GM12891 (cell line): ENCODE measurements around the gene SERPINH1.

Experiments
- POLR2A ChIP-seq: IDR thresholded peaks from 2 replicates; pipeline ENCODE4 v1.6.1; 2011; ENCODE audit warnings: low read depth, low read length, control low read depth
- POLR2AphosphoS5 ChIP-seq: IDR thresholded peaks from 2 replicates; pipeline ENCODE4 v1.6.1; 2011; ENCODE audit warnings: low read depth, low read length, control low read depth
- POU2F2 ChIP-seq: IDR thresholded peaks from 2 replicates; pipeline ENCODE4 v1.6.1; 2011; ENCODE audit warnings: low read depth, mild to moderate bottlenecking, control low read depth, low read length, moderate library complexity
- SPI1 ChIP-seq: IDR thresholded peaks from 2 replicates; pipeline ENCODE4 v1.6.1; 2011; ENCODE audit warnings: low read depth, low read length, control low read depth
- TAF1 ChIP-seq: IDR thresholded peaks from 2 replicates; pipeline ENCODE4 v1.6.1; 2011; ENCODE audit warnings: low read depth, low read length, control low read depth

DNA sequence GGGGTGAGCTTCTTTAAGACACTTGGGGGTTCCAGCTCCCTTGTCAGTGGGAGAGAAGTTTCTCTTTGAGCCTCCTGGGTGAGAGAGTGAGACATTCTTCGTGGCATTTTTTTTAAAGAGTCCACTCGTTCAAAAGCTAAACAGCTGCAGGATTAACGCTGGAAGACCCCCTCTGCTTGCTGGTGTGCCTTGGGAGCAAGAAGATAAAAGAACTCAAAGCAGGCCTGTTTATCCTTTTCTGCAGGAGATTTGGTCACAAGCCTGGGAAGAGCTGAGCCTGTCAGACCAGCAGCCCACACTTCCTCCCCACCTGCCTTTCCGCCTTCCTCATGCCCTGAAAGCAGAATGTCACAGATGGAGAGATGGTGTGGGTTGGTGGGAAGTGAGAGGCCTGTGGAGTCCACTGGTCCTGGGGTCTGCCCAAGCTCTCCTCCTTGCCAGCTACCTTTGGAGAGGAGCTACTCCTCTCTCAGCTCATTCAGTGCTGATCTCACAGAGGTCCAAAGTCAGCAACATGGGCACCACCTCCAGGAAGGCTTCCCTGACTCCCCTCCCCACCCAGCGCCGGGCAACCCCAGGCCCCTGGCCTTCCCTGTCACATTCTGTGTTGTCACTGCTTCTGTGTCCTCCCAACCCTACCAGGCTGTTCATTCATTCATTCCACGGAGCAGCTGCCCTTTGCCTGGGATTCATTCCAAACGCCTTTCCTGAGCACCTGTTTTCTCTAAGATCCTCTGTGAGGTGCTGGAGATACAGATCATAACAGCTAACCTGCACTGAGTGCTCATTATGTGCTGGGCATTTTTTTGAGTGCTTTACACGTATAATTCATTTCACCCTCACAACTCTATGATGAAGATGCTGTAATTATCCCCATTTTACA lies 43.0 kb upstream of the SERPINH1 start:
- TF ChIP-seq POLR2A = no peak
- no peak for TF ChIP-seq TAF1
- no peak for TF ChIP-seq POU2F2
- no peak for TF ChIP-seq POLR2AphosphoS5
- 0 out of 2 replicates have a peak, but pooled peaks have one; percentile 8 for TF ChIP-seq SPI1
